HUES48 (cell line): ENCODE results near the gene CORO1C.

ENCODE experiments used
- H3K27ac ChIP-seq: one replicate; pipeline ENCODE4 v1.7.0; 2013; ENCODE audit warnings: low read depth, low read length, inconsistent platforms
- H3K27me3 ChIP-seq: 2 replicates; pipeline ENCODE4 v1.6.1; 2013; ENCODE audit warnings: mild to moderate bottlenecking, low read length; ENCODE audit not compliant: control insufficient read depth, insufficient read depth
- H3K36me3 ChIP-seq: 2 replicates; pipeline ENCODE4 v1.6.1; 2013; ENCODE audit warnings: low read length; ENCODE audit not compliant: control insufficient read depth, insufficient read depth
- H3K4me1 ChIP-seq: 2 replicates; pipeline ENCODE4 v1.6.1; 2013; ENCODE audit warnings: mild to moderate bottlenecking, low read length; ENCODE audit not compliant: control insufficient read depth, insufficient read depth
- H3K4me3 ChIP-seq: 2 replicates; pipeline ENCODE4 v1.5.1; 2013; ENCODE audit warnings: mild to moderate bottlenecking, low read depth, low read length
- H3K9ac ChIP-seq: 2 replicates; pipeline ENCODE4 v1.6.1; 2013; ENCODE audit warnings: mild to moderate bottlenecking, low read depth, low read length, moderate library complexity
- H3K9me3 ChIP-seq: 2 replicates; pipeline ENCODE4 v1.6.1; 2013; ENCODE audit warnings: low read length; ENCODE audit not compliant: control insufficient read depth, insufficient read depth

CORO1C gene

DNA sequence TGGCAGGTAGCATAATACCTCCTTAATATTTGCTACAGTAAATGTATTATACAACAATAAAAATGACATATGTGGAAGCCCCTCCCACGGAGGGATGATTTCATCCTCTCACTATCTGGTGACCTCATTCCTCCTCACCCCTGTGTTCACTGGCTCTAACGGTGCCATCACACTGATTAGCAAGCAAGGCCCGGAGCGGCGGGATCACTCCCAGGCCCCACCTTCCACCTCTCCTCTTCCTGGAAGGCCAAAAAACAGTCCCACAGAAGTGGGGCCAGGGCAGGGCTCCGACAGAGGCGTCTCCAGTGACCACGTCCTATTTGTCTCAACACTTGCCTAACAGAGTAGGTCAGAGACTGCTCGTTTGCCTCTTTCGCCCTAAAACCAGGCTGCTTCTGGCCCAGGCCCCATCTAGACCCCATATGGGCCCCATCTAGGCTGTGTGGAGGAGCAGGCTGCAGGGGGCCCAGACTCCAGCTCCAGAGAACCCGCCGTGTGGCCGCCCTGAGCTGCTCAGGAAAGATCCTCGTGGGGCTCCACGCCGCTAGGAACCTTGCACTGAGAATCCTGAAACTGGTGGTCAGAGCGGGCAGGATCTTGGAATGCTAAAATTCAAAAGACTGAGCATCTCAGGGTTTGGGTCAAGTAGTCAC lies 101.4 kb downstream of the CORO1C start:
- H3K27ac ChIP-seq, result peak overlapping the region; percentile 8
- peaks cover 16% of the 10 kb centered on the region for H3K4me1 ChIP-seq
- no peak overlapping the region for H3K4me3 ChIP-seq
- H3K27me3 ChIP-seq, result no peaks in the 10 kb centered on the region
- H3K36me3 ChIP-seq, result no peaks in the 10 kb centered on the region
- H3K9ac ChIP-seq, result no peak overlapping the region
- H3K9me3 ChIP-seq, result no peaks in the 10 kb centered on the region

DNA sequence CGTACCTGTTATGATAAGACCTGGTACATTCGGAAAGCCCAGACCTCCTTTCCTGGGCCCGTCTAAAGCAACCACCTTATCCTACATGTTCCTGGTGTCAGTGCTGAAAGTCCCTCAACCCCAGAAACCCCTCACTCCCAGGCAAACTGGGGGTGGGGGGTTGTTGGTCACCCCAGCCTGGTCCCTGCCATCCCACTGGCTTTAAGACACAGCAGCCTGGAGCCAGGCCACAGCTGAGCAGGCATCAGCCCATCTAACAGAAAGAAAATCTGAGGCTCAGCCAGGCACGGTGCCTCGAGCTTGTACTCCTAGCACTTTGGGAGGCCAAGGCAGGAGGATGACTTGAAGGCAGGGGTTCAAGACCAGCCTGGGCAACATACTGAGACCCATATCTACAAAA lies 102.2 kb downstream of the CORO1C start:
- no peak overlapping the region for H3K4me3 ChIP-seq
- H3K27ac ChIP-seq, result no peak overlapping the region
- peaks cover 11% of the 10 kb centered on the region for H3K4me1 ChIP-seq

DNA sequence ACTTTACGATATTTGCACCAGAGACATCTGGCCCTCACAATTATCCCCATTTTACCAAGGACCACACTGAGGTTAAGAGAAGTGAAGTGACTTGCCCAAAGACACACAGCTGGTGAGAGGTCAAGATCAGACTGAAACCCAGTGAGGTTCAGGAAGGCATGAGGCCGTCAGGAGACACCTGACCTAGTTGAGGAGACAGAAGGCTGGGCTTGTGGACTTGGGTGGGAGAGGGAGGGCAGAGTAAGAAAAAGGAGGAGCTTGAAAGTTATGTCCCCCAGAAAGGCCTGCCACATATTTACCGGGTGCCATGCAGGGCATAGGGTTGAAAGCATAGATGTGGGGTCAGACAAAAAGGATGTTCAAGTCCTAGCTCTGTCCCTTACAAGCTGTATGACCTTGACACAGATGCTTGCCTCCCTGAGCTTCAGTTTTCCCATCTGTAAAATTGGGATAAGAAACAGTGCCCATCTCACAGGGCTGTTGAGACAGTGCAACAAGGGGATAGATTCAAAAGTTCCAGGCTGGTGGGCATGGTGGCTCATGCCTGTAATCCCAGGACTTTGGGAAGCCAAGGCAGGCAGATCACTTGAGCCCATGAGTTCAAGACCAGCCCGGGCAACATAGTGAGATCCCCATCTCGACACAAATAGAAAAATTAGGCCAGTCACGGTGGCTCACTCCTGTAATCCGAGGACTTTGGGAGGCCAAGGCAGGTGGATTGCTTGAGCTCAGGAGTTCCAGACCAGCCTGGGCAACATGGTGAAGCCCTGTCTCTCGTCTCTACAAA lies 104.0 kb downstream of the CORO1C start:
- peaks cover 13% of the 10 kb centered on the region for H3K4me1 ChIP-seq
- H3K4me3 ChIP-seq, result no peak overlapping the region
- H3K27me3 ChIP-seq, result no peaks in the 10 kb centered on the region
- no peak overlapping the region for H3K27ac ChIP-seq
- H3K36me3 ChIP-seq, result no peaks in the 10 kb centered on the region
- no peak overlapping the region for H3K9ac ChIP-seq
- no peaks in the 10 kb centered on the region for H3K9me3 ChIP-seq

More for the DNA sequence above, 102.2 kb downstream of the CORO1C start:
- no peaks in the 10 kb centered on the region for H3K27me3 ChIP-seq
- H3K36me3 ChIP-seq, result no peaks in the 10 kb centered on the region
- H3K9ac ChIP-seq, result no peak overlapping the region
- no peaks in the 10 kb centered on the region for H3K9me3 ChIP-seq

DNA sequence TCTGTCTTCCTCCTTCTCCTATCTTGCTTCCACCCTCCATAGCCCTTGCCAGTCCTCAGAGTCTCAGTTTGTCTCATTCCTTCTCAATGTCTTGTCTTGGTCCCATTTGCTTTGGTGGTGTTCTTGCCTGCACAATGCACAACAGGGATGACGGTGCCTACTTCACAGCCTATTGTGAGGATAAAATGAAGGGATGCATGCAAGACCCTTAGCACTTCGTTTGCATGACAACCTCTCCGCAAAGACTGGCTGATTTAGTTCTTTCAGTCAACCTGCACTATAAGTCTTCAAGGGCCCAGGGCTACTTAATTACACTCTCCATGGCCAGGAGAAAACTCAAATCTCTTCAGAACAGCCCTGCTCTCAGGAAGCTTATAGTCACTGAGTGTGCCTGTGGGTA lies 106.1 kb downstream of the CORO1C start:
- Histone ChIP-seq H3K9ac (no peak overlapping the region; the same call in 1 of the 2 replicates), H3K9me3 (no peaks in the 10 kb centered on the region), H3K27ac (no peak overlapping the region), H3K4me1 (peaks cover 15% of the 10 kb centered on the region), H3K27me3 (no peaks in the 10 kb centered on the region), H3K36me3 (no peaks in the 10 kb centered on the region), H3K4me3 (no peak overlapping the region)

DNA sequence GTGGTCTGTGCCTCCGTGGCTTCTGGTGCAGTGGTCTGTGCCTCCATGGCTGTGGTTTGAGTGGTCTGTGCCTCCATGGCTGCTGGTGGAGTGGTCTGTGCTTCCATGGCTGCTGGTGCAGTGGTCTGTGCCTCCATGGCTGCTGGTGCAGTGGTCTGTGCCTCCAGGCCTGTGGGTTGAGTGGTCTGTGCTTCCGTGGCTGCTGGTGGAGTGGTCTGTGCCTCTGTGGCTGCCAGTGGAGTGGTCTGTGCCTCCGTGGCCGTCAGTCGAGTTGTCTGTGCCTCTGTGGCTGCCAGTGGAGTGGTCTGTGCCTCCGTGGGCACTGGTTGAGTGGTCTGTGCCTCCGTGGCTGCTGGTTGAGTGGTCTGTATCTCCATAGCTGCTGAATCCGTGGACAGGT lies 107.7 kb downstream of the CORO1C start:
- Histone ChIP-seq H3K27ac (no peak overlapping the region), H3K4me1 (peaks cover 20% of the 10 kb centered on the region), H3K27me3 (no peaks in the 10 kb centered on the region), H3K4me3 (no peak overlapping the region), H3K36me3 (no peaks in the 10 kb centered on the region), H3K9ac (no peak overlapping the region), H3K9me3 (no peaks in the 10 kb centered on the region)

DNA sequence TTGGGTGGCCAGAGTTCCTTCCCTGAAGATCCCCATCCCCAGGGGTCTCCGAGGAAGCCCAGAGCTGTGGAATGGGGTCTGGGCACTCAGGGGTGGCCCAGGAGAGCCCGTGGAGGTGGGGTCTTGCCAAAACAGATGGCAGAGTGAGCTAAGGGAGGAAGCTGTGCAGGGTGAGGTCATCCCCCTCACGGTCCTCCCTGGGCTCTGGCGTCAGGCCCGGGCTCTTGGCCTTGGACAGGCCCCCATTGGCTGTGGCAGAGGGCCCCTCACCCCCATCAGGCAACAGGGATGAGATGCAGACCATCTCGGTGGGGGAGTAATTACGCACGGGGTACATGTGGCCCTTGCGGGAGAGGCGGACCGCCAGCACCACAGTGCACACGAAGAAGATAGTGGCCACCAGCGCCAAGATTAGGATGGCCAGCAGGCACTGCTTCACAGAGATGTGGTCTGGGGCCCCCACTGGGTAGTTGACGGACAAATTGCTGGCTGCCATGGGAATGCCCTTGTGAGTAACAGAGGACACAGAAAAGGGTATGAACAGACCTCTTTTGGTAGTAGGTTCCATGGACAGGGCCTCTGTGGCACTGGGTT lies 108.3 kb downstream of the CORO1C start:
- Histone ChIP-seq H3K4me1 (peaks cover 25% of the 10 kb centered on the region), H3K36me3 (no peaks in the 10 kb centered on the region)

DNA sequence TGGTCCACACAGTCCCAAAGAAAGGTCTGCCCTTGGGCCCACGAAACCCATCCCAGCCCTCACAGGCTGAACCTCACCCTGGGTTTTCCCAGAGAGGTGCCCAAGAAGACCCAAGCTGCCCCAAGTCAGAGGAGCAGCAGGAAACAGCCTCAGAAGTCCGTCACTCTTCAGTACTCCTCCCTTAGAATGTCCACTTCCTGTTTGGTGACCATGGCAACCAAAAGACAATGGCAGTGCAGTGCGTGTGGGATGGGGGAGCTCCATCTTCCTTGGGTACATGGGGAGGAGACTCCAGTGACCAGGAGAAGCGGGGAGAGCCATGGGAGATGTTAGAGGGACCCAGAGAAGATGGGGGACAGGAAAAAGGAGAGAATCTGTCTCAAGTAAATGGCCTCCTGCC lies 108.9 kb downstream of the CORO1C start:
- H3K9me3 ChIP-seq, result no peaks in the 10 kb centered on the region
- peaks cover 25% of the 10 kb centered on the region for H3K4me1 ChIP-seq
- H3K27me3 ChIP-seq, result no peaks in the 10 kb centered on the region
- H3K27ac ChIP-seq, result no peak overlapping the region
- no peaks in the 10 kb centered on the region for H3K36me3 ChIP-seq
- H3K4me3 ChIP-seq, result no peak overlapping the region
- no peak overlapping the region for H3K9ac ChIP-seq

More for the DNA sequence above, 108.3 kb downstream of the CORO1C start:
- Histone ChIP-seq H3K9ac (no peak overlapping the region), H3K9me3 (no peaks in the 10 kb centered on the region), H3K27me3 (no peaks in the 10 kb centered on the region), H3K27ac (no peak overlapping the region), H3K4me3 (no peak overlapping the region)

DNA sequence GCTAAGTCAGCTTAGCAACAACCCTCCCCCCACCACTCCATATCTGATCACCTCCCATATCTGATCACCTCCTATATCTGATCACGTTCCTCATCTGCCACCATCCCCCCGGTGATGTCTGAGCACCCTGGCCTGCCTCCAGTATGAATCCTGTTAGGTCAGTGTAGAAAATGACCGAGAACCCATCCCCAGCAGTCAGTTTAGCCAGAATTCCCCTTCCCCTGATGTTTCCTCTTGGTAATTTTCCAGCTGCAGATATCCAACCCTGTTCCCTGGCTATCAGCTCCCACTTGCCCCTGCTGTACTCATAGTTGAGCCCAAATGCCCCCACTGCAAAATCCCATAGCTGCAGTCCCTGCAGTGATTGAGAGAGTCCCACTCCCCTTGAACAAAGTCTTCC lies 110.2 kb downstream of the CORO1C start:
- Histone ChIP-seq H3K36me3 (no peaks in the 10 kb centered on the region), H3K27ac (no peak overlapping the region), H3K9ac (no peak overlapping the region), H3K4me1 (peaks cover 25% of the 10 kb centered on the region), H3K27me3 (no peaks in the 10 kb centered on the region), H3K9me3 (no peaks in the 10 kb centered on the region), H3K4me3 (no peak overlapping the region)

DNA sequence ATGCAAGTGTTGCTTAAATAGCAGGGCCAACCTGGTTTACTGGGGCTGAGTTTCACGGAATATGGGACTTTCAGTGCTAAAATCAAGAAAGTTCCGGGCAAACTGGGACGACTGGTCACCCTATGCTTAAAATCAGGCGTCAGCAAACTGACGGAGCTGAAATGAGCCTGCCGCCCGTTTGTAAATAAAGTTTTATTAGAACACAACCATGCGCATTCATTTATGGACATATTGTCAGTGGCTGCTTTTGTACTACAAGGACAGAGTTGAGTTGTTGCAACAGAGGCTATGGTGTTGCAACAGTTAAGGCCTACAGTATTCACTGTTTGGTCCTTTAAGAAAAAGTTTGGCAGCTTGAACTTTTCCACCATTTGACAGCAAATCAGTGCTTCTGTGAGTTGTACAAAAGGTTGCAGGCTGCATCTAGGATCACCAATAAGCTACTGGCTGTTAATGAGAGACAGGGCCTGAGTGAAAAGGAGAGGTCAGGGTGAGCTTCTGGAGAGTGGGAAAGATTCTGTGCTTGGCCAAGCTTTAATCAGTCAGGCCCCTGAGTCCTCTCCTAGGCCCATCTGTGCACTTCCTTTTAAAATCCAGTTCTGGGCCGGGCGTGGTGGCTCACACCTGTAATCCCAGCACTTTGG lies 111.0 kb downstream of the CORO1C start:
- Histone ChIP-seq H3K4me1 (peaks cover 20% of the 10 kb centered on the region), H3K9me3 (no peaks in the 10 kb centered on the region), H3K4me3 (no peak overlapping the region), H3K27ac (no peak overlapping the region), H3K36me3 (no peaks in the 10 kb centered on the region), H3K9ac (no peak overlapping the region), H3K27me3 (no peaks in the 10 kb centered on the region)

DNA sequence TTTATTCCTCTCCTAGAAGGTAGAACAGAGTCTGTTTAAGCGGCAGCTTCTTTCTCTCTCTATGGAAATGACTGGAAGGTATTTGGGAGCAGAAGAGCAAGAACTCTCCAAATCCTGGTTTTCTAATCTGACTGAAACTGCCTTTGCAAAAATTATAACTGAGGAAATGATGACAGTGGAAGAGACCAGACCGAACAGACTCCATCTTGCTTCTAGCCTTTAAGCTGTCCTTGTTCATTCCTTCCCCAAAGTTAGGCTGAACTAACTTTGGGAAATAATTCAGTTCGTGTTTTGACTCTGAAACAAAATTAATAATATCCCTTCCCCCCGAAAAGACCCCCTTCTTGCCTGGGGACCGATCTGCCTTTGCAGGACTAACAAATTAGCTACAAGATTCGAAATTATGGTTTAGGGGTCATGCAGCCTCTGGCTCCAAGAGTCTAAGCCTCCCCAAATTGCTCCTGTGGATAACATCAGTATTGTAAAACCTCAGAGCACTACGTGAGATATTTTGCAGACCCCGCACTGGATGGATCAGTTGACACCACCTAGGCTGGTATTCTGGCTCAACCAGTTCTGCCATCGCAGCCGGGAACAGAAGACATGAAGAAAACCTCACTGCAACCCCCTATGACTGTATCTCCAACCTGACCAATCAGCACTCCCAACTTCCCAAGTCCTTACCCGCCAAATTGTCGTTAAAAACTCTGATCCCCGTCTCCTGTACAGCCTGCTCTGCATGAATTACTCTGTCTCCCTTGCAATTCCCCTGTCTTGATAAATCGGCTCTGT lies 111.8 kb downstream of the CORO1C start:
- Histone ChIP-seq H3K9ac (no peak overlapping the region), H3K4me3 (no peak overlapping the region), H3K4me1 (peaks cover 15% of the 10 kb centered on the region), H3K36me3 (no peaks in the 10 kb centered on the region), H3K27me3 (no peaks in the 10 kb centered on the region), H3K27ac (no peak overlapping the region), H3K9me3 (no peaks in the 10 kb centered on the region)
